ENCODE data around the gene OGT. TPM values are rescaled to one million over a fixed set of nuclear protein-coding genes. Genes with fewer than 3 reads are reported as not detected.

OGT gene
- total RNA-seq, 1 donor from 2014 or later: 287 TPM

- Histone ChIP-seq H3K27me3 (no peaks in the 10 kb centered on the region), H3K9me3 (ENCODE audit: low read depth) (no peaks in the 10 kb centered on the region), H3K27ac (no peak overlapping the region), H2AFZ (replicated peaks) (no peak overlapping the region), H4K20me1 (ENCODE audit: low read depth) (no peaks in the 10 kb centered on the region), H3F3A (ENCODE audit: low read depth) (no peaks in the 10 kb centered on the region), H3K4me2 (no peak overlapping the region), H3K4me3 (no peak overlapping the region), H3K4me1 (no peaks in the 10 kb centered on the region), H3K9ac (no peak overlapping the region), H3K36me3 (no peaks in the 10 kb centered on the region), H3K79me2 (ENCODE audit: low read depth) (no peaks in the 10 kb centered on the region)
- DNase-seq (ENCODE audit: low spot score): no peak
- peaks cover 2% of the 10 kb centered on the region for H3K27me3 Mint-ChIP-seq (ENCODE audit: insufficient read depth, low read depth)
- H3K4me1 Mint-ChIP-seq: no peaks in the 10 kb centered on the region
- H3K36me3 Mint-ChIP-seq: peaks cover 4% of the 10 kb centered on the region
- H3K9me3 Mint-ChIP-seq: peaks cover 25% of the 10 kb centered on the region
- H3K4me3 Mint-ChIP-seq: no peak overlapping the region
- no peak overlapping the region for H3K27ac Mint-ChIP-seq
- TF ChIP-seq CTCF (IDR thresholded peaks at IDR 0.05) (no peak), EZH2phosphoT487 (IDR thresholded peaks at IDR 0.05) (no peak), EZH2 (IDR thresholded peaks at IDR 0.05) (no peak)
These were observed 83.0 kb downstream of the OGT start for GRCh38 chrX:71615954-71616353.

GRCh38 chrX:71616672-71617529 is 84.0 kb downstream of the OGT start:
- TF ChIP-seq EZH2 (IDR thresholded peaks at IDR 0.05): no peak
- TF ChIP-seq EZH2phosphoT487 (IDR thresholded peaks at IDR 0.05): no peak
- TF ChIP-seq CTCF (IDR thresholded peaks at IDR 0.05): no peak
- no peak overlapping the region for H3K27ac ChIP-seq
- H3K36me3 Mint-ChIP-seq: peaks cover 4% of the 10 kb centered on the region
- H3K4me3 ChIP-seq: no peak overlapping the region
- peaks cover 25% of the 10 kb centered on the region for H3K9me3 Mint-ChIP-seq
- no peaks in the 10 kb centered on the region for H3F3A ChIP-seq (ENCODE audit: low read depth)
- H3K36me3 ChIP-seq: no peaks in the 10 kb centered on the region
- no peaks in the 10 kb centered on the region for H3K4me1 Mint-ChIP-seq
- H3K4me1 ChIP-seq: no peaks in the 10 kb centered on the region
- H3K27me3 ChIP-seq: no peaks in the 10 kb centered on the region
- H3K4me3 Mint-ChIP-seq: no peak overlapping the region
- DNase-seq (ENCODE audit: low spot score): no peak
- no peaks in the 10 kb centered on the region for H3K79me2 ChIP-seq (ENCODE audit: low read depth)
- H3K27me3 Mint-ChIP-seq (ENCODE audit: insufficient read depth, low read depth): peaks cover 2% of the 10 kb centered on the region
- H3K9me3 ChIP-seq (ENCODE audit: low read depth): no peaks in the 10 kb centered on the region
- no peak overlapping the region for H3K9ac ChIP-seq
- H3K4me2 ChIP-seq: no peak overlapping the region
- no peak overlapping the region for H3K27ac Mint-ChIP-seq
- H4K20me1 ChIP-seq (ENCODE audit: low read depth): no peaks in the 10 kb centered on the region
- H2AFZ ChIP-seq (replicated peaks): no peak overlapping the region

GRCh38 chrX:71617742-71618141 is 84.8 kb downstream of the OGT start:
- peaks cover 4% of the 10 kb centered on the region for H3K36me3 Mint-ChIP-seq
- Histone ChIP-seq H3K27me3 (no peaks in the 10 kb centered on the region), H3K79me2 (ENCODE audit: low read depth) (no peaks in the 10 kb centered on the region), H3K4me2 (no peak overlapping the region), H3K4me1 (no peaks in the 10 kb centered on the region), H3F3A (ENCODE audit: low read depth) (no peaks in the 10 kb centered on the region), H2AFZ (replicated peaks) (no peak overlapping the region), H3K9me3 (ENCODE audit: low read depth) (no peaks in the 10 kb centered on the region), H3K27ac (no peak overlapping the region), H4K20me1 (ENCODE audit: low read depth) (no peaks in the 10 kb centered on the region), H3K4me3 (no peak overlapping the region), H3K36me3 (no peaks in the 10 kb centered on the region), H3K9ac (no peak overlapping the region)
- peaks cover 2% of the 10 kb centered on the region for H3K27me3 Mint-ChIP-seq (ENCODE audit: insufficient read depth, low read depth)
- no peak overlapping the region for H3K27ac Mint-ChIP-seq
- H3K4me1 Mint-ChIP-seq: no peaks in the 10 kb centered on the region
- DNase-seq (ENCODE audit: low spot score): no peak
- peaks cover 25% of the 10 kb centered on the region for H3K9me3 Mint-ChIP-seq
- no peak for TF ChIP-seq EZH2 (IDR thresholded peaks at IDR 0.05)
- no peak for TF ChIP-seq CTCF (IDR thresholded peaks at IDR 0.05)
- TF ChIP-seq EZH2phosphoT487 (IDR thresholded peaks at IDR 0.05): no peak
- H3K4me3 Mint-ChIP-seq: no peak overlapping the region
